ENCODE data around the gene VCAN. TPM values are rescaled to one million over a fixed set of nuclear protein-coding genes. Genes with fewer than 3 reads are reported as not detected.

VCAN gene
- total and polyA plus RNA-seq, 2 of the 8 experiments (the other 6 are each of a cell fraction or from before 2014, with no cell fraction given) = 146 to 404 TPM

GRCh38 chr5:83524991-83525390 lies 53.4 kb downstream of the VCAN start:
- Histone ChIP-seq H2AK5ac (ENCODE audit: low read depth, low read length) (no peak overlapping the region), H3K56ac (replicated peaks; ENCODE audit: insufficient read length, low read depth, low read length) (no peak overlapping the region), H2BK5ac (ENCODE audit: low read depth, low read length) (no peak overlapping the region), H3K79me1 (ENCODE audit: low read depth, low read length) (no peaks in the 10 kb centered on the region), H3K36me3 (ENCODE audit: control insufficient read depth in 2 of 4, insufficient read depth in 4 of 4, low read length in 3 of 4) (peaks cover 3 to 31% (median 18%) of the 10 kb centered on the region in 4 experiments), H2BK20ac (ENCODE audit: low read length) (no peak overlapping the region), H3K4me1 (replicated peaks in 1 of 4; ENCODE audit: control insufficient read depth in 3 of 4, insufficient read depth in 4 of 4, low read length in 3 of 4) (no peaks in the 10 kb centered on the region), H2BK120ac (replicated peaks; ENCODE audit: low read depth, low read length) (no peak overlapping the region), H4K5ac (ENCODE audit: insufficient read length, low read depth, low read length) (no peak overlapping the region), H2AFZ (ENCODE audit: low read length) (no peak overlapping the region), H3K27ac (ENCODE audit: low read depth, low read length) (no peak overlapping the region), H3K4ac (replicated peaks; ENCODE audit: insufficient read length, low read depth, low read length) (no peak overlapping the region), H3K9me3 (ENCODE audit: insufficient read depth in 2 of 2, low read depth in 1 of 2, low read length in 1 of 2) (no peaks in the 10 kb centered on the region), H3K14ac (ENCODE audit: insufficient read length) (no peak overlapping the region), H3K23me2 (ENCODE audit: low read depth, low read length) (no peaks in the 10 kb centered on the region; the same call in 1 of the 2 replicates), H4K91ac (replicated peaks; ENCODE audit: insufficient read length, low read length) (no peak overlapping the region), H3K4me2 (ENCODE audit: insufficient read depth in 1 of 2, low read depth in 2 of 2, low read length in 2 of 2) (no peak overlapping the region), H4K8ac (ENCODE audit: extremely low read depth, insufficient read depth, low read length) (no peak overlapping the region), H2BK15ac (ENCODE audit: low read length) (no peak overlapping the region), H2BK12ac (ENCODE audit: low read depth, low read length) (no peak overlapping the region), H3K9ac (replicated peaks in 1 of 4; ENCODE audit: extremely low read depth in 1 of 4, low read depth in 3 of 4, low read length in 3 of 4) (no peak overlapping the region), H3K18ac (ENCODE audit: extremely low read depth, low read length) (no peak overlapping the region), H3K79me2 (ENCODE audit: control insufficient read depth in 1 of 2, insufficient read depth in 2 of 2, low read length in 2 of 2) (no peaks in the 10 kb centered on the region), H3K27me3 (replicated peaks in 1 of 4; ENCODE audit: control insufficient read depth in 3 of 4, extremely low read depth in 1 of 4, insufficient read depth in 3 of 4, low read length in 3 of 4) (peaks cover 0 to 1% (median 0%) of the 10 kb centered on the region in 4 experiments; a peak in 1 of 7 replicates), H3K23ac (ENCODE audit: insufficient read length) (no peak overlapping the region), H4K20me1 (replicated peaks in 1 of 2; ENCODE audit: control insufficient read depth in 1 of 2, insufficient read depth in 2 of 2, low read length in 2 of 2) (no peaks in the 10 kb centered on the region), H3K4me3 (ENCODE audit: extremely low read depth in 1 of 4, insufficient read depth in 2 of 4, low read depth in 3 of 4, low read length in 4 of 4) (no peak overlapping the region)
- no peak for DNase-seq (ENCODE audit: low read depth in 1 of 2, low spot score in 2 of 2)
- WGBS, 2 experiments (ENCODE audit: extremely low coverage in 1 of 2, insufficient coverage in 1 of 2, insufficient read length in 1 of 2, insufficient replicate concordance in 2 of 2, low coverage in 1 of 2, low lambda C conversion rate in 2 of 2, missing lambda C conversion rate in 1 of 2) = 89% methylated on average over 2 of the region's 2 CpGs; no CpG with 5 or more reads in 1 of the 2 experiments
- ChIA-PET CTCF (ENCODE audit: partially characterized antibody) (interaction anchor here (0.7 kb wide), 2 partner anchors 20 to 1748 kb away, joined by 3 to 4 read pairs; no protein-coding TSS in a partner anchor), POLR2A (ENCODE audit: partially characterized antibody) (no interaction called here)
- FAIRE-seq = no peak
- TF ChIP-seq FOSL1 (IDR thresholded peaks at IDR 0.05; ENCODE audit: insufficient read depth, low read depth, low read length) (no peak), MAFK (IDR thresholded peaks at IDR 0.05; ENCODE audit: low read depth, low read length) (no peak), HDAC6 (IDR thresholded peaks at IDR 0.05; ENCODE audit: low read depth, low read length) (no peak), CTBP2 (IDR thresholded peaks at IDR 0.05; ENCODE audit: borderline replicate concordance, insufficient read depth, insufficient read length, low read length) (no peak), SRF (IDR thresholded peaks at IDR 0.05; ENCODE audit: low read depth, low read length) (no peak), EP300 (IDR thresholded peaks at IDR 0.05; ENCODE audit: borderline replicate concordance in 1 of 2, low read depth in 2 of 2, low read length in 2 of 2) (no peak), CBX8 (IDR thresholded peaks at IDR 0.05; ENCODE audit: borderline replicate concordance, low read depth, low read length) (no peak), CREB1 (IDR thresholded peaks at IDR 0.05) (no peak), TAF1 (IDR thresholded peaks at IDR 0.05; ENCODE audit: low read depth, low read length) (no peak), PHF8 (conservative IDR thresholded peaks at IDR 0.05; ENCODE audit: low read depth, low read length) (no peak), RAD21 (IDR thresholded peaks at IDR 0.05 in 1 of 2, conservative IDR thresholded peaks at IDR 0.05 in 1 of 2; ENCODE audit: low read depth in 2 of 2, low read length in 2 of 2) (no peak), RBBP5 (IDR thresholded peaks at IDR 0.05; ENCODE audit: borderline replicate concordance, low read depth, low read length) (no peak), KDM5A (IDR thresholded peaks at IDR 0.05; ENCODE audit: low read length) (no peak), HDAC2 (IDR thresholded peaks at IDR 0.05; ENCODE audit: borderline replicate concordance in 1 of 2, low read depth in 2 of 2, low read length in 2 of 2) (no peak)

Measured in H1 (cell line).